ENCODE results near the gene MDM2. TPM values are rescaled to one million over a fixed set of nuclear protein-coding genes. Genes with fewer than 3 reads are reported as not detected.

The MDM2 gene
- total and polyA plus RNA-seq, 2 of the 13 experiments (the other 11 are each of a cell fraction or from before 2014, with no cell fraction given), result 29.3 to 314 TPM

DNA sequence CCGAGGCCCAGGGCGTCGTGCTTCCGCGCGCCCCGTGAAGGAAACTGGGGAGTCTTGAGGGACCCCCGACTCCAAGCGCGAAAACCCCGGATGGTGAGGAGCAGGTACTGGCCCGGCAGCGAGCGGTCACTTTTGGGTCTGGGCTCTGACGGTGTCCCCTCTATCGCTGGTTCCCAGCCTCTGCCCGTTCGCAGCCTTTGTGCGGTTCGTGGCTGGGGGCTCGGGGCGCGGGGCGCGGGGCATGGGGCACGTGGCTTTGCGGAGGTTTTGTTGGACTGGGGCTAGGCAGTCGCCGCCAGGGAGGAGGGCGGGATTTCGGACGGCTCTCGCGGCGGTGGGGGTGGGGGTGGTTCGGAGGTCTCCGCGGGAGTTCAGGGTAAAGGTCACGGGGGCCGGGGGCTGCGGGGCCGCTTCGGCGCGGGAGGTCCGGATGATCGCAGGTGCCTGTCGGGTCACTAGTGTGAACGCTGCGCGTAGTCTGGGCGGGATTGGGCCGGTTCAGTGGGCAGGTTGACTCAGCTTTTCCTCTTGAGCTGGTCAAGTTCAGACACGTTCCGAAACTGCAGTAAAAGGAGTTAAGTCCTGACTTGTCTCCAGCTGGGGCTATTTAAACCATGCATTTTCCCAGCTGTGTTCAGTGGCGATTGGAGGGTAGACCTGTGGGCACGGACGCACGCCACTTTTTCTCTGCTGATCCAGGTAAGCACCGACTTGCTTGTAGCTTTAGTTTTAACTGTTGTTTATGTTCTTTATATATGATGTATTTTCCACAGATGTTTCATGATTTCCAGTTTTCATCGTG is 612 bp downstream of the MDM2 start (continued):
- no peak for TF ChIP-seq KAT2B (IDR thresholded peaks at IDR 0.05; ENCODE audit: borderline replicate concordance, low read depth, low read length)
- 0 out of 2 replicates have a peak, but pooled peaks have one; percentile 46 for TF ChIP-seq ZNF790 (CRISPR knock-in tag; IDR thresholded peaks at IDR 0.05; ENCODE audit: borderline replicate concordance)
- TF ChIP-seq, protein P1, sequence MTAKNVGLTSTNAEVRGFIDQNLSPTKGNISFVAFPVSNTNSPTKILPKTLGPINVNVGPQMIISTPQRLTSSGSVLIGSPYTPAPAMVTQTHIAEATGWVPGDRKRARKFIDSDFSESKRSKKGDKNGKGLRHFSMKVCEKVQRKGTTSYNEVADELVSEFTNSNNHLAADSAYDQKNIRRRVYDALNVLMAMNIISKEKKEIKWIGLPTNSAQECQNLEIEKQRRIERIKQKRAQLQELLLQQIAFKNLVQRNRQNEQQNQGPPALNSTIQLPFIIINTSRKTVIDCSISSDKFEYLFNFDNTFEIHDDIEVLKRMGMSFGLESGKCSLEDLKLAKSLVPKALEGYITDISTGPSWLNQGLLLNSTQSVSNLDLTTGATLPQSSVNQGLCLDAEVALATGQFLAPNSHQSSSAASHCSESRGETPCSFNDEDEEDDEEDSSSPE (CRISPR knock-in tag; IDR thresholded peaks at IDR 0.05), result peak; percentile 80
- TF ChIP-seq NFIB (CRISPR knock-in tag; IDR thresholded peaks at IDR 0.05; ENCODE audit: borderline replicate concordance), result no peak
- TF ChIP-seq, protein P2, sequence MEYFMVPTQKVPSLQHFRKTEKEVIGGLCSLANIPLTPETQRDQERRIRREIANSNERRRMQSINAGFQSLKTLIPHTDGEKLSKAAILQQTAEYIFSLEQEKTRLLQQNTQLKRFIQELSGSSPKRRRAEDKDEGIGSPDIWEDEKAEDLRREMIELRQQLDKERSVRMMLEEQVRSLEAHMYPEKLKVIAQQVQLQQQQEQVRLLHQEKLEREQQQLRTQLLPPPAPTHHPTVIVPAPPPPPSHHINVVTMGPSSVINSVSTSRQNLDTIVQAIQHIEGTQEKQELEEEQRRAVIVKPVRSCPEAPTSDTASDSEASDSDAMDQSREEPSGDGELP (IDR thresholded peaks at IDR 0.05; ENCODE audit: borderline replicate concordance, low read depth), result peak; percentile 97
- TF ChIP-seq KLF11 (CRISPR knock-in tag; IDR thresholded peaks at IDR 0.05), result no peak
- TF ChIP-seq SAP130 (CRISPR knock-in tag; IDR thresholded peaks at IDR 0.05; ENCODE audit: low read depth), result peak; percentile 96
- TF ChIP-seq ZC3H13 (CRISPR knock-in tag; IDR thresholded peaks at IDR 0.05), result no peak
- peak; percentile 57 for TF ChIP-seq SRSF1 (optimal IDR thresholded peaks at IDR 0.05; ENCODE audit: low read depth, low read length)
- TF ChIP-seq YY1 (IDR thresholded peaks at IDR 0.05; ENCODE audit: insufficient read depth, insufficient replicate concordance, low read depth, low read length), result peak; percentile 18
- TF ChIP-seq, protein P3, sequence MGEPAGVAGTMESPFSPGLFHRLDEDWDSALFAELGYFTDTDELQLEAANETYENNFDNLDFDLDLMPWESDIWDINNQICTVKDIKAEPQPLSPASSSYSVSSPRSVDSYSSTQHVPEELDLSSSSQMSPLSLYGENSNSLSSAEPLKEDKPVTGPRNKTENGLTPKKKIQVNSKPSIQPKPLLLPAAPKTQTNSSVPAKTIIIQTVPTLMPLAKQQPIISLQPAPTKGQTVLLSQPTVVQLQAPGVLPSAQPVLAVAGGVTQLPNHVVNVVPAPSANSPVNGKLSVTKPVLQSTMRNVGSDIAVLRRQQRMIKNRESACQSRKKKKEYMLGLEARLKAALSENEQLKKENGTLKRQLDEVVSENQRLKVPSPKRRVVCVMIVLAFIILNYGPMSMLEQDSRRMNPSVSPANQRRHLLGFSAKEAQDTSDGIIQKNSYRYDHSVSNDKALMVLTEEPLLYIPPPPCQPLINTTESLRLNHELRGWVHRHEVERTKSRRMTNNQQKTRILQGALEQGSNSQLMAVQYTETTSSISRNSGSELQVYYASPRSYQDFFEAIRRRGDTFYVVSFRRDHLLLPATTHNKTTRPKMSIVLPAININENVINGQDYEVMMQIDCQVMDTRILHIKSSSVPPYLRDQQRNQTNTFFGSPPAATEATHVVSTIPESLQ (CRISPR knock-in tag; conservative IDR thresholded peaks at IDR 0.05), result 0 out of 2 replicates have a peak, but pooled peaks have one; percentile 33
- no peak for TF ChIP-seq GFI1 (CRISPR knock-in tag; IDR thresholded peaks at IDR 0.05; ENCODE audit: borderline replicate concordance)
- no peak for TF ChIP-seq ZSCAN20 (CRISPR knock-in tag; IDR thresholded peaks at IDR 0.05; ENCODE audit: borderline replicate concordance)
- no peak for TF ChIP-seq HOXA7 (CRISPR knock-in tag; IDR thresholded peaks at IDR 0.05)
- no peak for TF ChIP-seq ZNF3 (CRISPR knock-in tag; IDR thresholded peaks at IDR 0.05)
- TF ChIP-seq, protein P4, sequence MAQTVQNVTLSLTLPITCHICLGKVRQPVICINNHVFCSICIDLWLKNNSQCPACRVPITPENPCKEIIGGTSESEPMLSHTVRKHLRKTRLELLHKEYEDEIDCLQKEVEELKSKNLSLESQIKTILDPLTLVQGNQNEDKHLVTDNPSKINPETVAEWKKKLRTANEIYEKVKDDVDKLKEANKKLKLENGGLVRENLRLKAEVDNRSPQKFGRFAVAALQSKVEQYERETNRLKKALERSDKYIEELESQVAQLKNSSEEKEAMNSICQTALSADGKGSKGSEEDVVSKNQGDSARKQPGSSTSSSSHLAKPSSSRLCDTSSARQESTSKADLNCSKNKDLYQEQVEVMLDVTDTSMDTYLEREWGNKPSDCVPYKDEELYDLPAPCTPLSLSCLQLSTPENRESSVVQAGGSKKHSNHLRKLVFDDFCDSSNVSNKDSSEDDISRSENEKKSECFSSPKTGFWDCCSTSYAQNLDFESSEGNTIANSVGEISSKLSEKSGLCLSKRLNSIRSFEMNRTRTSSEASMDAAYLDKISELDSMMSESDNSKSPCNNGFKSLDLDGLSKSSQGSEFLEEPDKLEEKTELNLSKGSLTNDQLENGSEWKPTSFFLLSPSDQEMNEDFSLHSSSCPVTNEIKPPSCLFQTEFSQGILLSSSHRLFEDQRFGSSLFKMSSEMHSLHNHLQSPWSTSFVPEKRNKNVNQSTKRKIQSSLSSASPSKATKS (CRISPR knock-in tag; IDR thresholded peaks at IDR 0.05), result no peak
- no peak for TF ChIP-seq ZNF432 (CRISPR knock-in tag; IDR thresholded peaks at IDR 0.05; ENCODE audit: borderline replicate concordance)
- TF ChIP-seq ZNF563 (CRISPR knock-in tag; IDR thresholded peaks at IDR 0.05), result no peak; the same call in none of the 2 replicates
- TF ChIP-seq MEIS2 (CRISPR knock-in tag; IDR thresholded peaks at IDR 0.05), result peak; percentile 86; the same call in 1 of the 2 replicates
- TF ChIP-seq ZNF138 (CRISPR knock-in tag; IDR thresholded peaks at IDR 0.05; ENCODE audit: low read depth), result 0 out of 2 replicates have a peak, but pooled peaks have one; percentile 15
- TF ChIP-seq POLR2AphosphoS5 (IDR thresholded peaks at IDR 0.05; ENCODE audit: low read depth, low read length), result peak; percentile 95
- no peak; the same call in 1 of the 2 replicates for TF ChIP-seq SRY (CRISPR knock-in tag; IDR thresholded peaks at IDR 0.05)

Measured in HepG2 (cell line).